HepG2 (cell line): ENCODE measurements around the gene COA3. TPM values are rescaled to one million over a fixed set of nuclear protein-coding genes. Genes with fewer than 3 reads are reported as not detected.

ENCODE experiments used
- ATAC-seq: fragments of 200-7000 bp; cut with Tn5 transposase; 3 replicates; pipeline ENCODE4 v1.9.1; 2020; ENCODE audit warnings: mild to moderate bottlenecking, moderate library complexity
- BruUV-seq: library from RNA; stranded (reverse); fragments of 400-500 nt; replicated peaks from 2 replicates; lab custom pipeline; 2021; lab: Mats Ljungman, UMichigan
- CTCF ChIA-PET: fragments of 300-600 bp; formaldehyde crosslinking; extraction: SDS; loops from one replicate; lab custom pipeline; 2021; ENCODE audit warnings: low total read pairs, inconsistent platforms, low intra/inter-chr PET ratio; lab: Yijun Ruan, JAX
- POLR2A ChIA-PET: fragments of 350-600 bp; sonication (Branson Sonifier 250); formaldehyde crosslinking; loops from one replicate; lab custom pipeline; 2020; ENCODE audit warnings: antibody characterized with exemption, inconsistent platforms; lab: Yijun Ruan, JAX
- DNase-seq: peaks from one replicate; pipeline ENCODE4 v3.0.0-alpha.2; 2015; ENCODE audit warnings: low spot score
- FAIRE-seq: peaks from 3 replicates; lab custom pipeline; 2011; peaks lifted over from hg19 to GRCh38; lab: Jason Lieb, UNC
- H2AFZ ChIP-seq: one replicate; pipeline ENCODE4 v1.6.1; 2011; ENCODE audit warnings: low read length, inconsistent platforms
- H3K27ac ChIP-seq: fragments of 300-600 bp; 3 replicates; pipeline ENCODE4 v1.8.0; 2011; ENCODE audit warnings: mixed run types, mild to moderate bottlenecking, mixed read lengths, low read length, inconsistent platforms; ENCODE audit not compliant: insufficient read depth; ENCODE audit errors: extremely low read length
- H3K27me3 ChIP-seq, 2 experiments: fragments of 200-600 bp in 1 of 2; 2 replicates in 1 of 2; 3 replicates in 1 of 2; pipeline versions ENCODE4 v1.6.0 to v1.8.0; 2011; ENCODE audit warnings: low read length in 2 of 2, mild to moderate bottlenecking in 2 of 2, moderate library complexity in 2 of 2, inconsistent platforms in 1 of 2; ENCODE audit not compliant: insufficient read depth in 2 of 2, control insufficient read depth in 1 of 2
- H3K36me3 ChIP-seq, 2 experiments: fragments of 200-600 bp in 1 of 2; replicated peaks in 1 of 2; 2 replicates in 1 of 2; 3 replicates in 1 of 2; pipeline versions ENCODE4 v1.5.1 to v1.8.0; 2011; ENCODE audit warnings: low read length in 2 of 2, inconsistent platforms in 1 of 2; ENCODE audit not compliant: insufficient read depth in 2 of 2, control insufficient read depth in 1 of 2
- H3K4me1 ChIP-seq: 2 replicates; pipeline ENCODE4 v1.5.1; 2012; ENCODE audit warnings: low read length, inconsistent platforms; ENCODE audit not compliant: insufficient read depth
- H3K4me2 ChIP-seq: 2 replicates; pipeline ENCODE4 v1.6.0; 2011; ENCODE audit warnings: low read depth, low read length, inconsistent platforms
- H3K4me3 ChIP-seq, 3 experiments: fragments of 200-600 bp in 1 of 3; sonication (generic), shearing (Covaris generic) in 1 of 3; replicated peaks in 1 of 3; 2 replicates each; pipeline ENCODE4 v1.5.1; 2011 to 2016; ENCODE audit warnings: low read length in 3 of 3, inconsistent platforms in 2 of 3, low read depth in 2 of 3, mild to moderate bottlenecking in 2 of 3, control low read depth in 1 of 3, mixed read lengths in 1 of 3; ENCODE audit not compliant: insufficient read depth in 1 of 3
- H3K79me2 ChIP-seq: one replicate; pipeline ENCODE4 v1.6.1; 2011; ENCODE audit warnings: low read length, inconsistent platforms; ENCODE audit not compliant: insufficient read depth
- H3K9ac ChIP-seq: 2 replicates; pipeline ENCODE4 v1.6.0; 2011; ENCODE audit warnings: mild to moderate bottlenecking, low read depth, low read length, inconsistent platforms; ENCODE audit not compliant: insufficient read depth
- H3K9me3 ChIP-seq: 2 replicates; pipeline ENCODE4 v1.5.1; 2012; ENCODE audit warnings: mild to moderate bottlenecking, low read length
- H4K20me1 ChIP-seq: 2 replicates; pipeline ENCODE4 v1.6.0; 2011; ENCODE audit warnings: inconsistent platforms, mild to moderate bottlenecking, low read length, moderate library complexity; ENCODE audit not compliant: insufficient read depth
- FOXK2 ChIP-seq: fragments of 450-650 bp; IDR thresholded peaks from 2 replicates; pipeline ENCODE4 v1.6.1; 2016
- SRSF1 ChIP-seq: fragments of 200-400 bp; formaldehyde crosslinking; optimal IDR thresholded peaks from 2 replicates; pipeline ENCODE3; 2017; ENCODE audit warnings: mild to moderate bottlenecking, low read depth, low read length, moderate library complexity
- TP53 ChIP-seq: sonication (generic); formaldehyde crosslinking; conservative IDR thresholded peaks from 2 replicates; pipeline ENCODE4 v1.4.0; 2020; ENCODE audit warnings: missing genetic modification reagents
- ZBTB40 ChIP-seq, 2 experiments: fragments of 450-650 bp in 1 of 2; sonication (generic) in 1 of 2; formaldehyde crosslinking in 1 of 2; IDR thresholded peaks; 2 replicates each; pipeline versions ENCODE4 v1.6.1 to v1.8.0; 2016 to 2022; ENCODE audit warnings: antibody characterized with exemption in 1 of 2, mild to moderate bottlenecking in 1 of 2, missing genetic modification reagents in 1 of 2
- ZMYM3 ChIP-seq: sonication (generic); formaldehyde crosslinking; IDR thresholded peaks from 2 replicates; pipeline ENCODE4 v1.5.1; 2020; ENCODE audit warnings: mild to moderate bottlenecking, missing genetic modification reagents
- WGBS: methylation state at CpG from one replicate; pipeline ENCODE4 v1.1.6; 2017; ENCODE audit warnings: low lambda C conversion rate; 5-methylcytosine and 5-hydroxymethylcytosine counted together
- in situ Hi-C: cut with HindIII; loops from 2 replicates; pipeline ENCODE4 v1.10.0; 2017; ENCODE audit warnings: low pct_unique_long_range_greater_than_20kb; ENCODE audit not compliant: extremely low pct_ligation_motif_present
- intact Hi-C: fragments of 100-400 bp; cut with micrococcal nuclease; formaldehyde crosslinking; loops from one replicate; pipeline ENCODE4 v1.10.0; 2022; ENCODE audit not compliant: unreplicated experiment
- polyA plus RNA-seq, 8 experiments: library from polyadenylated mRNA; depleted of rRNA in 3 of 8; stranded (reverse) in 7 of 8; unstranded in 1 of 8; fragments of >200 nt; fragmentation: Illumina TruSeq in 4 of 8; extraction: Trizol in 4 of 8; gene quantifications; 2 replicates each; pipeline versions ENCODE4 v1.2.1 to v1.2.3, GENCODE V29; 2011 to 2016; ENCODE audit warnings: low read depth in 4 of 8, missing spikeins in 1 of 8, mixed read lengths in 1 of 8; ENCODE audit not compliant: insufficient read depth in 1 of 8
- total RNA-seq, 5 experiments: library from RNA; depleted of rRNA; stranded (reverse); fragments of >200 nt; fragmentation: Illumina TruSeq; extraction: Trizol; gene quantifications; 2 replicates each; pipeline ENCODE4 v1.2.3, GENCODE V29; 2016; ENCODE audit warnings: low read depth in 1 of 5
- TF ChIP-seq, protein P1 (sequence below): sonication (generic); formaldehyde crosslinking; IDR thresholded peaks from 2 replicates; pipeline ENCODE4 v1.4.0; 2020; ENCODE audit warnings: missing genetic modification reagents, borderline replicate concordance
- TF ChIP-seq, protein P2 (sequence below): IDR thresholded peaks from 2 replicates; pipeline ENCODE4 v1.6.1; 2016; ENCODE audit warnings: low read depth

COA3 gene
- total and polyA plus RNA-seq, 2 of the 13 experiments (the other 11 are each of a cell fraction or from before 2014, with no cell fraction given): 133 to 202 TPM

DNA sequence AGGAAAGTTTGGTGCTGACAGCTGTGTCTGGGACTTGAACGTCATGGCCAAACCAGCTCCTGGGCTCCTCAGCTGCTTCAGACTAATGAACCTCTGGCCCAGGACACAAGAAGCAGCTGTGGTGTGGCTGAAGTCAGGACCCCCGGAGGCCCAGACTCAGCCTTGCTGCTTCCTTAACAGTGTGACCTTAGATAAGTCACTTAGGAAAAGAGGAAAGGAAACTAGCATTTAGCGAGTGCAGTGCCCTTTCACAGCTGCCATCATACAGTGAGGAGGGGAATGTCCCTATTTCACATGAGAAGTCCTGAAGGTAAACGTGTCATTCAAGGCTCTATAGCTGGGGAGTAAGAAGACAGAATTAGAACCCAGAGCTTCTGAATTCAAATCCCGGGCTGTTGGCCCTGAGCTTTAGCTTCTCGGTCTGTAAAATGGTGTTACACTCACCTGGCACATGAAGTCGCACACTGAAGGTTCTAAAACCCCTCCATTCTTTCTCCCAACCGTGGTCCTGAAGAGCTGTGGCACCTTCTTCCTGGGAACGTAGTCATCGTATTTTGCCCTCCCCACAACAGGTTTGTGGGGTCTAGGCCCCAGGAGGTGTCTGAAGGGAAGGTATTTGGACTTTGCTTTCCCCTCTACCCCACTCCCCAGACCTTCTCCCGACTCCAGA is 38.4 kb downstream of the COA3 start:
- ATAC-seq (no peak; the same call in 2 of the 3 replicates), FAIRE-seq (peak; percentile 76), DNase-seq (no peak)
- Histone ChIP-seq H2AFZ (peak overlapping the region; percentile 18), H3K4me1 (peaks cover 45% of the 10 kb centered on the region), H3K9me3 (no peaks in the 10 kb centered on the region), H3K4me3 (peak overlapping the region; percentile 53 to 75 (median 59)), H3K9ac (peak overlapping the region; percentile 64; the same call in 1 of the 2 replicates), H3K4me2 (peak overlapping the region; percentile 90), H3K27ac (no peak overlapping the region), H3K79me2 (no peaks in the 10 kb centered on the region), H3K36me3 (no peaks in the 10 kb centered on the region), H3K27me3 (peaks cover 0 to 12% of the 10 kb centered on the region in 2 experiments; a peak in 2 of 5 replicates), H4K20me1 (no peaks in the 10 kb centered on the region)
- in situ Hi-C loops: loop anchor here (5.0 kb wide), 1 partner anchor 38 kb away; no protein-coding TSS in a partner anchor
- CTCF ChIA-PET: no interaction called here
- intact Hi-C loops: loop anchor here (5.0 kb wide), 1 partner anchor 183 kb away; the partner anchor contains the start of gene PSMC3IP
- POLR2A ChIA-PET: interaction anchor here (0.7 to 5.6 kb wide), 13 partner anchors 9 to 238 kb away, joined by 3 to 63 read pairs (median 4); partner anchors contain the start of genes BECN1, COA3, EZH1 and RETREG3
- BruUV-seq: TSS peak; percentile 60
- WGBS: 20% methylated on average over 11 of the region's 11 CpGs
- TF ChIP-seq FOXK2 (no peak), ZMYM3 (0 out of 2 replicates have a peak, but pooled peaks have one; percentile 26), SRSF1 (no peak), ZBTB40 (IDR thresholded peaks at IDR 0.05) (no peak), ZBTB40 (CRISPR knock-in tag; IDR thresholded peaks at IDR 0.05) (no peak), TP53 (CRISPR knock-in tag) (no peak)
- TF ChIP-seq, protein P1, sequence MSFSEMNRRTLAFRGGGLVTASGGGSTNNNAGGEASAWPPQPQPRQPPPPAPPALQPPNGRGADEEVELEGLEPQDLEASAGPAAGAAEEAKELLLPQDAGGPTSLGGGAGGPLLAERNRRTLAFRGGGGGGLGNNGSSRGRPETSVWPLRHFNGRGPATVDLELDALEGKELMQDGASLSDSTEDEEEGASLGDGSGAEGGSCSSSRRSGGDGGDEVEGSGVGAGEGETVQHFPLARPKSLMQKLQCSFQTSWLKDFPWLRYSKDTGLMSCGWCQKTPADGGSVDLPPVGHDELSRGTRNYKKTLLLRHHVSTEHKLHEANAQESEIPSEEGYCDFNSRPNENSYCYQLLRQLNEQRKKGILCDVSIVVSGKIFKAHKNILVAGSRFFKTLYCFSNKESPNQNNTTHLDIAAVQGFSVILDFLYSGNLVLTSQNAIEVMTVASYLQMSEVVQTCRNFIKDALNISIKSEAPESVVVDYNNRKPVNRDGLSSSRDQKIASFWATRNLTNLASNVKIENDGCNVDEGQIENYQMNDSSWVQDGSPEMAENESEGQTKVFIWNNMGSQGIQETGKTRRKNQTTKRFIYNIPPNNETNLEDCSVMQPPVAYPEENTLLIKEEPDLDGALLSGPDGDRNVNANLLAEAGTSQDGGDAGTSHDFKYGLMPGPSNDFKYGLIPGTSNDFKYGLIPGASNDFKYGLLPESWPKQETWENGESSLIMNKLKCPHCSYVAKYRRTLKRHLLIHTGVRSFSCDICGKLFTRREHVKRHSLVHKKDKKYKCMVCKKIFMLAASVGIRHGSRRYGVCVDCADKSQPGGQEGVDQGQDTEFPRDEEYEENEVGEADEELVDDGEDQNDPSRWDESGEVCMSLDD: no peak
- TF ChIP-seq, protein P2, sequence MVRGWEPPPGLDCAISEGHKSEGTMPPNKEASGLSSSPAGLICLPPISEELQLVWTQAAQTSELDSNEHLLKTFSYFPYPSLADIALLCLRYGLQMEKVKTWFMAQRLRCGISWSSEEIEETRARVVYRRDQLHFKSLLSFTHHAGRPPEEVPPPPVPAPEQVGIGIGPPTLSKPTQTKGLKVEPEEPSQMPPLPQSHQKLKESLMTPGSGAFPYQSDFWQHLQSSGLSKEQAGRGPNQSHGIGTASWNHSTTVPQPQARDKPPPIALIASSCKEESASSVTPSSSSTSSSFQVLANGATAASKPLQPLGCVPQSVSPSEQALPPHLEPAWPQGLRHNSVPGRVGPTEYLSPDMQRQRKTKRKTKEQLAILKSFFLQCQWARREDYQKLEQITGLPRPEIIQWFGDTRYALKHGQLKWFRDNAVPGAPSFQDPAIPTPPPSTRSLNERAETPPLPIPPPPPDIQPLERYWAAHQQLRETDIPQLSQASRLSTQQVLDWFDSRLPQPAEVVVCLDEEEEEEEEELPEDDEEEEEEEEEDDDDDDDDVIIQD (CRISPR knock-in tag): no peak
